Measurements from ENCODE around the gene CILP2.

- no peak for TF ChIP-seq CTCF (IDR thresholded peaks at IDR 0.05; ENCODE audit: insufficient read depth, low read length, poor library complexity, severe bottlenecking)
- no peak for TF ChIP-seq EZH2phosphoT487 (conservative IDR thresholded peaks at IDR 0.05; ENCODE audit: low read length)
These were observed 40.2 kb downstream of the CILP2 start for GRCh38 chr19:19578252-19578651.
